Peyer's patch (tissue), 4 donors: Measurements from ENCODE around the gene STAU1. TPM values are rescaled to one million over a fixed set of nuclear protein-coding genes. Genes with fewer than 3 reads are reported as not detected.
A peak's percentile ranks its signal among the peaks of the same experiment; 100 is the strongest.

Experiments
- DNase-seq, 3 donors: peaks; one replicate each; pipeline ENCODE4 v3.0.0-alpha.2; 2017 to 2019
- H3K27ac ChIP-seq, 4 donors: fragments of 200-600 bp; sonication (generic); one replicate each; pipeline ENCODE4 v1.5.1; 2016 to 2019
- H3K27me3 ChIP-seq, 2 donors: fragments of 200-600 bp; sonication (generic); one replicate each; pipeline ENCODE4 v1.5.1; 2019
- H3K36me3 ChIP-seq, 3 donors: fragments of 200-600 bp; sonication (generic); one replicate each; pipeline ENCODE4 v1.5.1; 2016 to 2019
- H3K4me1 ChIP-seq, 4 donors: fragments of 200-600 bp; sonication (generic); one replicate each; pipeline ENCODE4 v1.5.1; 2016 to 2019
- H3K4me3 ChIP-seq, 4 donors: fragments of 200-600 bp; sonication (generic); 1 replicate in 3 of 4; 2 replicates in 1 of 4; pipeline ENCODE4 v1.5.1; 2016 to 2019; ENCODE audit warnings: mild to moderate bottlenecking in 1 of 4
- H3K9me3 ChIP-seq, 4 donors: fragments of 200-600 bp; sonication (generic); one replicate each; pipeline ENCODE4 v1.5.1; 2016 to 2019; ENCODE audit warnings: mild to moderate bottlenecking in 1 of 4
- CTCF ChIP-seq, 6 experiments: fragments of 450-650 bp in 4 of 6; fragments of 200-600 bp in 2 of 6; sonication (generic) in 1 of 6; IDR thresholded peaks; one replicate each; pipeline ENCODE4 v1.5.1; 2017 to 2019; ENCODE audit warnings: antibody characterized with exemption in 6 of 6, mild to moderate bottlenecking in 3 of 6, moderate library complexity in 1 of 6
- POLR2A ChIP-seq, 2 donors: fragments of 450-650 bp; IDR thresholded peaks; one replicate each; pipeline ENCODE4 v1.5.1; 2017; ENCODE audit warnings: antibody characterized with exemption in 2 of 2, mild to moderate bottlenecking in 2 of 2, moderate library complexity in 2 of 2
- total RNA-seq, 4 donors: library from RNA; depleted of rRNA; stranded (reverse); fragments of >200 nt; gene quantifications; one replicate each; pipeline ENCODE4 v1.1.0, GENCODE V29; 2016

Gene STAU1
- total RNA-seq, 4 donors from 2014 or later, result 58.6 to 82.4 (median 75.2) TPM

- Histone ChIP-seq H3K27ac (peak overlapping the region in 1 of 4 donors; percentile 56), H3K36me3 (peaks cover 0 to 12% (median 0%) of the 10 kb centered on the region in 3 donors), H3K4me3 (no peak overlapping the region), H3K9me3 (no peaks in the 10 kb centered on the region), H3K4me1 (peaks cover 0 to 29% (median 3%) of the 10 kb centered on the region in 4 donors), H3K27me3 (no peaks in the 10 kb centered on the region)
- no peak for TF ChIP-seq CTCF (IDR thresholded peaks at IDR 0.05)
- no peak for TF ChIP-seq POLR2A (IDR thresholded peaks at IDR 0.05)
- no peak for DNase-seq
Observed at GRCh38 chr20:49179368-49180277, 8.5 kb downstream of the STAU1 start.

DNA sequence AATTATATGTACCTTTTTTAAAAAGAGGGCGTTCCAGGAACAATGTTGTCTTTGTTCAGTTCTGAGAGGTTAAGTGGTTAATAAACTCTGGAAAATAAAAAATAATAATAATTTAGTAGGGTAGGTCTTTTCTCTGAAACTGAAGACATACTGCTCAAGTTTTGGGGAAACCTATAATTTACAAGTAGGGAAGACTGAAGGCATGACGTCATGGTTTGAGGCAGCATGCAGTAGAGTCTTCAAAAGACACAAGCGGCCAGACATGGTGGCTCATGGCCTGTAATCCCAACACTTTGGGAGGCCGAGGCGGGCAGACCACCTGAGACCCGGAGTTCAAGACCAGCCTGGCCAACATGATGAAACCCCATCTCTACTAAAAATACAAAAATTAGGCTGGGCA is 14.0 kb downstream of the STAU1 start:
- Histone ChIP-seq H3K36me3 (peaks cover 0 to 20% (median 0%) of the 10 kb centered on the region in 3 donors), H3K27ac (no peak overlapping the region), H3K9me3 (no peaks in the 10 kb centered on the region), H3K4me3 (no peak overlapping the region), H3K27me3 (no peaks in the 10 kb centered on the region), H3K4me1 (no peaks in the 10 kb centered on the region)
- no peak for DNase-seq
- TF ChIP-seq POLR2A (IDR thresholded peaks at IDR 0.05) (no peak), CTCF (IDR thresholded peaks at IDR 0.05) (no peak)

- H3K9me3 ChIP-seq, result no peaks in the 10 kb centered on the region
- no peaks in the 10 kb centered on the region for H3K27me3 ChIP-seq
- H3K36me3 ChIP-seq, result peaks cover 0 to 9% (median 0%) of the 10 kb centered on the region in 3 donors
- no peak for DNase-seq
- no peak overlapping the region for H3K4me3 ChIP-seq
- TF ChIP-seq CTCF (IDR thresholded peaks at IDR 0.05), result no peak
- no peak for TF ChIP-seq POLR2A (IDR thresholded peaks at IDR 0.05)
- peaks cover 0 to 8% (median 0%) of the 10 kb centered on the region in 4 donors for H3K4me1 ChIP-seq
- no peak overlapping the region for H3K27ac ChIP-seq
Observed at GRCh38 chr20:49172413-49172812, 15.7 kb downstream of the STAU1 start.

DNA sequence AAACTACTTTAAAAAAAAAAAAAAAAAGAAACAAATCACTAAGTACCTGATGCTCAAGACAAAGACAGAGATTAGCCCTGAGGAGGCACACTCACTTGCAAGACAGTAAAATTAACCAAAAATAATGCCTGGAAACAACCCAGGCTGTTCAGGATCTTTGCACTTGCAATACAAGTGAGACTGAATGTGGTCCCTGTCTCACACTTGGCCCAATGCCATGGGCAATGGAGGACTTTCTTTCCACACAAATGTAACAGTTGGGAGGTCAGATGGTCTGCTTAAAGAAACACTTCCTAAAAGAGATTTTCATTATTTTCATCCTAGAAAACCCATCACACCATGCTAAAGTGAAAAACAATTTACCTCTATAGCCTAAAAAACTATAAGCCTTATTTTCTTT is 16.2 kb downstream of the STAU1 start:
- no peak overlapping the region for H3K4me3 ChIP-seq
- no peak overlapping the region for H3K27ac ChIP-seq
- no peaks in the 10 kb centered on the region for H3K9me3 ChIP-seq
- no peaks in the 10 kb centered on the region for H3K27me3 ChIP-seq
- H3K36me3 ChIP-seq, result peaks cover 0 to 8% (median 0%) of the 10 kb centered on the region in 3 donors
- H3K4me1 ChIP-seq, result peaks cover 0 to 13% (median 1%) of the 10 kb centered on the region in 4 donors
- no peak for DNase-seq
- no peak for TF ChIP-seq CTCF (IDR thresholded peaks at IDR 0.05)
- TF ChIP-seq POLR2A (IDR thresholded peaks at IDR 0.05), result no peak

GRCh38 chr20:49170714-49171113 is 17.4 kb downstream of the STAU1 start:
- Histone ChIP-seq H3K27me3 (no peaks in the 10 kb centered on the region), H3K4me3 (no peak overlapping the region), H3K27ac (no peak overlapping the region), H3K9me3 (no peaks in the 10 kb centered on the region), H3K36me3 (peaks cover 0 to 10% (median 0%) of the 10 kb centered on the region in 3 donors), H3K4me1 (peaks cover 0 to 18% (median 3%) of the 10 kb centered on the region in 4 donors)
- no peak for DNase-seq
- TF ChIP-seq CTCF (IDR thresholded peaks at IDR 0.05), result no peak
- no peak for TF ChIP-seq POLR2A (IDR thresholded peaks at IDR 0.05)
